Activated CD4-positive, alpha-beta T cell treated with anti-CD3 and anti-CD28 coated beads, Interleukin-2, amount 50 U/mL, for 4 hours (primary cell): ENCODE measurements around the gene TM6SF1.
A peak's percentile ranks its signal among the peaks of the same experiment; 100 is the strongest.
"Not testable (repeated sequence)": the region's sequence is repeated elsewhere in the genome, so short reads cannot be mapped to it uniquely, and the experiment has no call there.

Experiments
- DNase-seq, 2 experiments: peaks; one replicate each; pipeline ENCODE4 v3.0.0-alpha.2; 2020

Gene TM6SF1

DNA sequence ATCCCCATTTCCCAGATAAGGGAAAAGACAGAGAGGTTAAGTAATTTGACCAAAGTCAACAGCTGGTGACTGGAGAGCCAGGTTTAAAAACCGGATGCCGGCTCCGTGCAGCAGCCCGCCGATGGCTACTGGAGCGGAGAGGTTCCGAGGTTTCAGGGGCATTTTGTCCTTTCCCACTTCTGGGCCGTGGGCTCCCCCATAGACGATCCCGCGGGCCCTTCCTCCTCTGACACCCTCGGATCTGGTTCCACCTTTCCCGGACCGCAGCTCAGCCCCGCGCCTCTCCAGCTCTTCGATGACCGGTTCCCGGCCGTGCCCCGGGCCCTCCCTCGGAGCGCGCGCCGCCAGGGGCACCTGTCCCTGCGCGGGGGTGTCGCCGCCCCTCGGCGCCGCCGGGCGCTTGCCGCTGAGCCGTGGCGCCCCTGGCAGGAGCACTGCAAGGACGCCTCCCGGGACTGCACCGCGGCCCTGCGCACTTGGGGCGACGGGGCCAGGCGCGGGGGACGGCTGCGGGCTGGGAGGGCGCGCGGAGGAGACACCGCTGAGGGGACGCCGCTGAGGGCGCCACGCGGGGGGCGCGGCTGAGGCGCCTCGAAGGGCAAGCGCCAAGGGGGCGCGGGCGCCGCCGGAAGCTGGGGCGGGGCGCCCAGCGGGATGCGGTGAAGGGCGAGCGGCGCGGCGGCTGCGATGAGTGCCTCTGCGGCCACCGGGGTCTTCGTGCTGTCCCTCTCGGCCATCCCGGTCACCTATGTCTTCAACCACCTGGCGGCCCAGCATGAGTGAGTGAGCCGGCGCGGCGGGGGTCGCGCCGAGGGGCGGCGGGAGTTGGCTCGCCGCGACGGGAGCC is at the start of gene TM6SF1:
Gene TM6SF1, plus strand, starts transcription at position 652 of the 847 bp plus-strand sequence. Its CDS starts 36 bp downstream, at position 688.
- DNase-seq = no peak

DNA sequence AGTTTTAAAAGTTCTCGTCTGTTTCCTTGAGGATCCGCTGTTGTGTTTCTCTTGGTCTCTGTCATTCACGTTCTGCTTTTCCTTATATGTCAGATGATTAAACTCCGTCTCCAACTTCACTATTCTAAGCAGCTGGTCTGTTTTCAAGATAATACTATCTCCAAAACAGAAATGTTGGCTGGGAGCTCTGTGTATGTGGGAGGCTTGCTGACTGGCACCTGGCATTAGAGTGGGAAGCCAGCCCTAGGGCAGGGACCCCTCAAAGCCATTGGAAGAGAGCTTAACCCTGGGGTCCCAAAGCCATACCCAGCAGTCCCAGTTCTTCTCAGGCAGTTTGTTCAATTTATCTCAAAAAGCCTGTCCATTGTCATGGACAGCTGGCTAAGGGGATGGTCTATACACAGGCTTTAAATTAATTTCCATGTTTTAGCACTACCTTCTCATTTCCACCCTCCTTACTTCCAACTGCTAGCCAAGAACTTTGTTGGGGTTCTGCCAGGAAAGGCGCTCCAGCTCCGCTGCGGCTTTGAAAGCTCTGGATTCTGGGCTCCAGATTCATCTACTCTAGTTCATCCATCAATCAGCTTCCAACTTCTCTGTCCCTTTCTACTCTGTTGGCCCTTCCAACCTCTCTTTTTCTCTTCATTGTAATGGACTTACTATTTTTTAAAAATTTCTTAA is 49.6 kb upstream of the TM6SF1 start:
- DNase-seq = no peak

DNA sequence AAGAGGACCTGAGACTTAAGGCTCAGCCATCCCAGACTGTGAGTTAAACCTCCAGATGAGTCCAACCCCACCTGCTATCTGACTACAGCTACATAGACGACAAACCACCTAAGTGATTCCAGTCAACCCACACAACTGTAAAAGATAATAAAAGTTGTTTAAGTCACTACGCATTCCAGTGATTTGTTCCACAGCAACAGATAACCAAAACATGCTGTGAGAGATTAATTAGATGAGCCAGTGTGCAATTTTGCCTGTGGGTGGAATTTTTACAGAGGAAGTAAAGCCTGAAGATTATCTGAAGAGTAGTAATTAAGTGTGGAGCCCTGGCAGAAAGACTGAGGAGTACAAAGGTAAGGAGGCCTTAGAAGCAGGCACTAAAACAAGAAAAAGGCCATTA is 45.8 kb upstream of the TM6SF1 start:
- DNase-seq = no peak

DNA sequence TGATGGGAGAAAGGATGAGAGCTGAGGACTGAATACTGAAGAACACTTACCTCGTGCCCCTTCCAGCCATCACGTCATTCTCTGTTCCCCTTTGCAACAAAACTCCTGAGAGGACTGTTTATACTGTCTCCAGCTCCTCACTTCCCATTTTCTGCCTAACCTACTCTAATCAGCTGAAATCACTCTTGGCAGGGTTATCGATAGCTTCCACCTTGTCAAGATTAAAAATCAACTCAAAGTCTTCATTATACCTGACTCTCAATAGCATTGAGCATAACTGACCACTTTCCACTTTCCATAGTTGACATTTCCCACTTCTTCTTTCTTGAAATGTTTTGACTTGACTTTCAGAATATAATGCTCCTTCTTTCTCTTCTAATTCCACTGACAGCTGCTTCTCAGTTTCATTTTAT is 44.7 kb upstream of the TM6SF1 start:
- DNase-seq = no peak

DNA sequence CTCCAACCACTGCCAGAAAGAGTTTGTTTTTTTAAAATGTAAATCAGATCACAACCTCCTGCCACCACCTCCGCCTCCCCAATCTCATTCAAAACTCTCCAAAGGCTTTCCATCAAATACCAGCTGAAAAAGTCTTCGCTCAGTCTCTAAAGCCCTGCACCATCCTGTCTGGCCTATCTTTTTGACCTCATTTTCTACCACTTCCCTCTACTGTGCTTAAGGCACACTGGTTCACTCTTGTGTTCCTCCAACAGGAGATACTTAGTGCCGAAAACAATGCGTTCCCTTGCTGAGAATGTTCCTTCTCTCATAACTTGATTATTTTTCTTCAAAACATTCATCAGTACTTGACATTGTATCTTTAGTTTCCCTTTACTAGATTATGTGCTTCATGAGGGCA is 43.9 kb upstream of the TM6SF1 start:
- no peak for DNase-seq

DNA sequence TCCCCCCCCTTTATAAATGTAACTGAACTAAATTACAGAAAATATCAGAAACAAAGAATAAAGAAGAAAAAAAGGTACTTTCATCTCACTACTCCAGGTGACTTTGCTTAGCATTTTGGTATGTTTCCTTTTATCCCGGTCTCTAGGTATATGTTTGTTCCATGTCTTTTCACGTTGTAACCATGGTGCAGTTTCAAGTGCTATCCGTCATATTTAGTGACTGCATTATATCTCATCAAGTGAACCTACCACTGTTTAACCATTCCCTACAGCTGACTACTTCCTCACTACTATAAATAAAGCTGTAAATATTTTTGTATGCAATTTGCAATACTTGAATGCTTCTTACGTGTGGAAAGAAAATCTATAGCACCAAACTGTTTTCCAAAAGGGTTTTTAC is 42.6 kb upstream of the TM6SF1 start:
- DNase-seq = no peak

DNA sequence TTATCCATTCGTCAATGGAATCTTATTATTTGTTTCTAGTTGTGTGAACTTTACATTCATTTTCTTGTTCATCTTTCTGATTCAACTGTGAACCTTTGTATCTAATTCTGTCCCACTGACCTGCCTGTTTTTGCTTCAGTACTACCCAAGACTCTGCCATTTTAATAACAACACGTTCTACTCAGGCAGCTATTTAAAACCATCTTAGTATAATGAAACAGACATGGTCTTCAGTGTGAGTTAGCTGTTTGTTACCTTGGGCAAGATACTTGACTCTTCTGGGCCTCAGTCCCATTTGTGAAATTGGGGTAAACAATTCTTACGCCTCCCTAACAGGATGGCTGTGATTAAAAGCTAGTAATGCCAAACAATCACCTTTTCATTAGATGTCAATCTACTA is 42.0 kb upstream of the TM6SF1 start:
- no peak for DNase-seq

DNA sequence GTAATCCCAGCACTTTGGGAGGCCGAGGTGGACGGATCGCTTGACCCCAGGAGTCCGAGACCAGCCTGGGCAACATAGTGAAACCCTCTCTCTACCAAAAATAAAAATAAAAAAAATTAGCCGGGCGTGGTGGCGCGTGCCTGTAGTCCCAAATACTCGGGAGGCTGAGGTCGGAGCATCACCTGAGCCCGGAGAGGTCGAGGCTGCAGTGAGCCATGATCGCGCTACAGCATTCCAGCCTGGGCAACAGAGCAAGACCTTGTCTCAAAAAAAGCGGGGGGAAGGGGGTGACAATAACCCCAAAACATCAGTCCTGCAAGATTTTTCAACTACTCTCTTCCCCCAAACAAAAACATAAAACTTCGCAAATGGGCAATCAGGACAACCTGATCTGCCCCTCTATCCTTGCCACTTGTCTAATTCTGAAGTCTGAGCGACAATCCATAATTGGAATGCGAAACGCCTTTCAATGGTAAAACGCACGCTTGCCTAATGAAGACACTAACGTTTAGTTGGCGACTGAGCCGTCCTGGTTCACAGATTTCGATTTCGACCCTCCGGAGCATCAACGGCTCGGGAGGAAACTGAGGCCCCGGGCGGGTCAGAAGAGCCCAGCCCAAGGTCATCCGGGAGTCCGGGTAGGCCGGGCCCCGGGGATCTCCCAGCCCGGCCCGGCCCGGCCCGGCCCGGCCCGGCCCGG is 41.3 kb upstream of the TM6SF1 start:
- no peak for DNase-seq

DNA sequence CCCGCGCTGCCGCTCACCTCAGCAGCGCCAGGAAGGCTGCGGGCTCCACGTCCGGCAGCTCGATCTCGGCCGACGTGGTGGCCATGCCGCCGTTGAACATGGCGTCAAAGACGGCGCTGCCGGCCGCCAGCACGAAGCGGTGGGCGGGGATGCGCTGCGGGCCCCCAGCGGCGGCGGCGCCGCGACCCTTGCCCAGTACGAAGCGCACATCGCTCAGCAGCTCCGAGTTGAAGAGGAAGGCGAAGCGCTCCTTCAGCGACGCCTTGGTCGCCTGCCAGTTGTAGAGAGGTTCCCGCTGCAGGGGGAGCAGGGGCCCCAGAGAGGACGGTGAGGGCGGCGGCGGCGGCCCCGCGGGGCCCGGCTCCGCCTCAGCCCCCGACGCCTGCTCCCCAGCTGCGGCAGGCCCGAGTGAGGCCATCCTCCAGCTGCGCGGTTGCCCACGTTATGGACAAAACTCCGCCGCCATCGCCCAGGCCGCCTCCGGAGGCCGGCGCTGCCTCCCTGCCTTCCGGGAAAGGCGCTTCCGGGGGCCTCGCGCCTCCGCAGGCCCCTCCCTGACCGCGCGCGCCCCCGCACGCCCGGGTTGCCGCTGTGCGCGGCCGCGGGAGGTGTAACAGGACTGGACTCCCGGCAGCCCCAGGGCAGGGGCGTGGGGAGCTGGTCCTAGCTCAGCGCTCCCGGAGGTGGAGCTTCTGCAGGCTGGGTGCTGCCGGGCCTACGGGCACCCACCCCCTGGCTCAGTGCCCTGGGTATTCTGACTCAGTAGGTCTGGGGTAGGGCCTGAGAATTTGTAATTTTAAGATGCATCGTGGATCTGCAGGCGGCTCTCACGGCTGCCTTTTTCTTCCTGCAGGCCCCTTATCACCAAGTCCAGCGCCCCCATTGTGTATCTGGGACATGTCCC is 40.5 kb upstream of the TM6SF1 start, which contains the start of gene BTBD1:
Gene BTBD1, minus strand, starts transcription at position 519 of the 904 bp plus-strand sequence. Its CDS starts 101 bp downstream, at position 418.
- DNase-seq = peak; percentile 79 to 82

DNA sequence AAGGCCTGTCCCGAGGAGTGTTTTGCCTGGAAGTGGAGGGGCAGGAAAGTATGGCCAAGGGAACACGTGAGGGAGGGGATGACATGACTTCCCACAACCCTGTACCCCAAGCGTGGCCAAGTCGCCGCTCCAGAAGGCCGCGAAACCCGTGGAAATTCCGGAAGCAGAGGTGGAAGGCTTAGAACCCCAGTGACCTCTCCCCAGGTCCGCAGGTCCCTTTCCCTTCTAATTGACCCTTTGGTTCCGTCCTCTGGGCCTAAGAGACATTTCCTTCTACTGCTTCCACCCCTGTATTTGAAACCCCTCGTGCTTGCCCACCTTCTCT is 39.8 kb upstream of the TM6SF1 start:
- no peak for DNase-seq

DNA sequence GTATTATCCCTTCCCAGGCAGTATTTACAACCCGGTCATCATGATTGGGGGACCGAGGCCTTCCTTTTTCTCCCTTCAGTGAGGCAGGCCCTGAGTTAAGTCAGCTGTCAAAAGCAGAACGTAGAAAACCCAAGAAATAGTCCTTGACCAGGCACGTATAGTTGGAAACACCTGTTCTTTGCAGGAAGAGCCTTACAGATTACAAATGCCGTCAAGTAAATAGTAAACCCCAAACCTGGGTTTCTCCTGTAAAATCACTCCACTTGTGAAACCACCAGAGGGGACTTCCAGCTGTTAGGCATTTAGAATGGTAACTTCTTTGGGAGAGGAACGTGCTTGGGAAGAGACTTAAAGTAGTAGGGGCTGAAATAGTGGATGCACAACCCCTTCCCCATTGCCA is 39.4 kb upstream of the TM6SF1 start:
- DNase-seq = no peak

DNA sequence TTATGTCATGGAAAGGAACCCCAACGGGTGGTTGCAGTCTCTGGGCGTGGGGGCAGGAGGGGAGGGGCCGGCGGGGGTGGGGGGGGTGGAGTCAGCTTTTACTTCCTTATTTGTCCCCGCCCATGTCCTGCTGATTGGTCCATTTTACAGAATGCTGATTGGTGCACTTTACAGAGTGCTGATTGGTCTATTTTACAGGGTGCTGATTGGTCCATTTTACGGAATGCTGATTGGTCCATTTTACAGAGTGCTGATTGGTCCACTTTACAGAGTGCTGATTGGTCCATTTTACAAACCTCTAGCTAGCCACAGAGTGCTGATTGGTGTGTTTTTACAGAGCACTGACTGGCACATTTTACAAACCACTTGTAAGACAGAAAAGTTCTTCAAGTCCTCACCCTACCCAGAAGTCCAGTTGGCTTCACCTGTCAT is 38.2 kb upstream of the TM6SF1 start:
- peak; percentile 12 to 15 for DNase-seq

DNA sequence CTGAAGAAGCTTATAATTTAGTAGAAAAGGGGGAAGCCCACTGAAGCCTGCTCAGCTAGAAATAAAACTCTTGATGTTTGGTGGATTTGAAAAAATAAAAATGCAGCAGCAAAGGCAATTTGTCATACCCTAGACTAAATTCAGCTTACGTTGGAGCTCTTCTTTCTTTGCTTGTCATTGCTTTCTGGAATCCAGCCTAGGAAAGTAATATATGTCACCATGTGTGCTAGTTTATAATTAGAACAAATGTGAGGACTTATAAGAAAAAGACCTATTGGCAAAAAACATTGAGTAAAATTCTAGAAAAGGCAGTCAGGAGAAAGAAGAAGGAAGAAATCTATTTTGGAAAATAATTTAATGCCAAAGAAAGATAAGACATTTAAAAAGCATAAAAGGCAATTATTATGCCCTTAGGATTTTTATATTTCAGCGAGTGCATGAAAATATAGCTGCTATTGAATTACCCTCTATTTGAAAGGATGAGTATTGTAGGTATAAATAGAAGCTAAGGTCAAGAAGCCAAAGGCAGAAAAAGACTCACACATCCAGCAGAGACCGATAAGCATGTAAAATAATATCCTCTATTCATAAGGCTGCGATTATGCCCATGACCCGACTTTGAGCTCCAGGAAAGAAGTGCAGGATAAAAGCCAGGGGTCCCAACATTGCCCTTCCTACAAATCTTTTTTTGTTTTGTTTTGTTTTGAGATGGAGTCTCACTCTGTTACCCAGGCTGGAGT is 29.8 kb upstream of the TM6SF1 start:
- no peak for DNase-seq

DNA sequence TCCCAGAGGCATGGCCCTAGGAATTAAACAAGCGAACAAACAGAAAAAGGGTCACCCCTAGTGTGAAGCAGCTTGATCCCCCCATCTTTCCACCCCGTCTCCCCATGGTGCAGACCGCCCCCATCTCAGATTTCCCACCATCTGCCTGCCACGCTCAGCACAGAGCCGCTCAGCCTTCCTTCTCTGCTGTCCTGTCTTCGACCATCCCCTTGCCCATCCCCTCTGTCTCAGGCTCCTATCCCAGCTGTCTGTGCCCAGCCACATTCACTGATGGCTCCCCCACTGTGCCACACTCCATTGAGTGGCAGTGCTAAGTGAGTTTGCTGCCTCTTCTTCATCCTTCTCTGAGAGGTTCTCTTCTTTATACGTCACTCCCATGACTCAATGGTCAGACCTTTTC is 28.7 kb upstream of the TM6SF1 start:
- no peak for DNase-seq

DNA sequence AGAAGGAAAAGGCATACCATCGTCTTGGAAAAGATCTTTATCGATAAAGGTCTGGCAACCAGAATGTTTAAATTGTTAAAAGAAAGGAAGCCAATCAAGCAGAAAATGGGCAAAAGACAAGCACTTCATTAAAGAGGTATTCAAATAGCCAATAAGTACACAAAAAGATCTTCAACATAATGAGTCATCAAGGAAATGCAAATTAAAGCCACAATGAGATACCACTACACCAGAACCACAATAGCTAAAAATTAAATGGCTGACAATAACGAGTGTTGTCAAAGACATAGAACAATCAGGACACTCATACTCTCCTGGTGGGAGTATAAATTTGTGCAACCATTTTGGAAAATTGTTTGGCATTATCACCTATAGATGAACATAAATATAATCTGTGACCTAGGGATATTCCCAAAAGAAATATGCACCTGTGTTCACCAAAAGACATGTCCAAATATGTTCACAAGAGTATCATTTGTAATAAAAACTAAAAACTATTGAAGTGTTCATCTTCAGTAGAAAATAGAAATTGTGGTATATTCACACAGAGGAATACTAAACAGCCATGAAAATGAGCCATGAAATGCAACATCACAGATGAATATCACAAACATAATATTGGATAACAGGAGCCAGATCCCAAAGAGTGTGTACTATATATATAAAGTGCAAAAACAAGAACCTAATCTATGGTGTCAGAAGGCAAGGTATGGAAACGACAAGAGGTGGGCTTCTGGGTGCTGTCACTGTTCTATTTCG is 26.0 kb upstream of the TM6SF1 start:
- DNase-seq = no peak

DNA sequence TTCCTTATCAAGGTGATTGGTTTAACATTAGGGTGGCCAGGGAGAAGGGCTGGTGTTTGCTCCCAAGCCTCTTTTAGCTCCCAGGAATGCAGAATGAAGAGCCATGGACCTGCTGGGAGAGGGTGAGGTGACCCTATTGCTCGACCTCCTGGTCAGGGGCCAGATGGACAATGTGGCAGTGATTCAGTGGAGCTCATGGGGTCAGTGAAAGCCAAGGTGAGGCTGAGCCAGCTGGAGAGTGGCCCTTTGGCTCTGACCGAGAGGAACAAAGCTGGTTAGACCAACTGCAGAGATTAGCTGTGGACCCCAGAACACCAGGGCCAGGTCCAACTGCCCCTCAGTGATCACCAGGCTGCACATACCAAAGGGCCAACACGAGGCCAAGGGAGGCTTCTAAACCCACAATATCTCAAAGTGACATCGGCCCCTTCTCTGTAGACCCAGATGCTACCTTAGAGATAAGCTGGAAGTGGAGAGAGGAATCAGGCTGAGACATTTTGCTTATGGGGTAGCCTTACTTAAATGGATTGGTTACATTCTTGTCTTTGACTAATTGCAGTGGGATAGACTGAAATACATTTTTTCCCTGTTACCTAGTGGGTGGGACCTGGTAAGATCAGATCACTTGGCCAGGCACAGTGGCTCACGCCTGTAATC is 24.6 kb upstream of the TM6SF1 start:
- DNase-seq = no peak

DNA sequence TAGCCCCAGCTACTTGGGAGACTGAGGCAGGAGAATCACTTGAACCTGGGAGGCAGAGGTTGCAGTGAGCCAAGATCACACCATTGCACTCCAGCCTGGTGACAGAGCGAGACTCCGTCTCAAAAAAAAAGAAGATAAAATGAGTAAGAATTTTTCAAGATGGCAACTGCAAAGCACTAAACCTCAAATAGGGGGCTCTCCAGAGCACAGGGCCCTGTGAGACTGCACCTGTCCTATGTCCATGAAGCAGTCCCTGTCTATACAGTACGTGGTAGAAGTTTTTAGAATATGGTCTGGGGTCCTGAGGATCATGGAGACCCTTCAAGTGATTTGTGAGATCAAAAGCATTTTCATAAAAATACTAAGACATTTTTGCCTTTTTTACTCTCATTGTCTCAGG is 22.0 kb upstream of the TM6SF1 start:
- DNase-seq = not testable (repeated sequence)

DNA sequence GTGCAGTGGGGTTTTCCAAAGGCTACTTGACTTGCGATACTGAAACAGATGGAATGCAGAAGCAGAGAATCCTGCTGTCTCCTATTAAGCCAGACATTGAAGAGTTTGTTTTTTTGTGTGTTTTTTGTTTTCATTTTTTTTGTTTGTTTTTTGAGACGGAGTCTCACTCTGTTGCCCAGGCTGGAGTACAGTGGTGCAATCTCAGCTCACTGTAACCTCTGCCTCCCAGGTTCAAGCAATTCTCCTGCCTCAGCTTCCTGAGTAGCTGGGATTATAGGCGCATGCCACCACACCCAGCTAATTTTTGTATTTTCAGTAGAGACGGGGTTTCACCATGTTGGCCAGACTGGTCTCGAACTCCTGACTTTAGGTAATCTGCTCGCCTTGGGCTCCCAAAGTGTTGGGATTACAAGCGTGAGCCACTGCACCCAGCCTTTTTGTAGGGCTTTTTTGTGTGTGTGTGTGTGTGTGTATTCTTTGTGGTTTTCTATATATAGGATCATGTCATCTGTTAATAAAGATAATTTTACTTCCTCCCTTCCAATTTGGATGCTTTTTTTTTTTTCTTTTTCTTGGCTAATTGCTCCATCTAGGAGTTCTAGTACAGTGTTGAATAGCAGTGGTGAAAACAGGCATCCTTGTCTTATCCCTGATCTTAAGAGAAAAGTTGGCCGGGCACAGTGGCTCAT is 21.4 kb upstream of the TM6SF1 start:
- not testable (repeated sequence) for DNase-seq

DNA sequence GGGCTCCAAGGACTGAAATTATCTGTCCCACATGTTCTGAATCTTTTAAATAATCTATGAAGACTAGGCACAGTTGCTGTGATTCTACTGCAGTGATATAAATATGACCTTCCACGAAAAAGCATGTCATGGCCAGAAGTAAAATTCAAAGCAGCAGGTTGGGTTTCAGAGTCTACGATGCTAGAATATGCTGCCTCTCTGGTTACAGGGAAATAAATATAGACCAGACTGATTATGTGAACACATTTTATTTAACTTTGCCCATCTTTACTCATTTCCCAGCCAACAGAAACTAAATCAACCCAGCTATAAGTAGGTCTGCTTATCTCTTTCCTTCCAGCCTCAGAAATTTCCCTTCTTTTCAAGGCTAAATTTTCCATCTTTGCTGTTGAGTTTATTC is 19.9 kb upstream of the TM6SF1 start:
- no peak for DNase-seq

DNA sequence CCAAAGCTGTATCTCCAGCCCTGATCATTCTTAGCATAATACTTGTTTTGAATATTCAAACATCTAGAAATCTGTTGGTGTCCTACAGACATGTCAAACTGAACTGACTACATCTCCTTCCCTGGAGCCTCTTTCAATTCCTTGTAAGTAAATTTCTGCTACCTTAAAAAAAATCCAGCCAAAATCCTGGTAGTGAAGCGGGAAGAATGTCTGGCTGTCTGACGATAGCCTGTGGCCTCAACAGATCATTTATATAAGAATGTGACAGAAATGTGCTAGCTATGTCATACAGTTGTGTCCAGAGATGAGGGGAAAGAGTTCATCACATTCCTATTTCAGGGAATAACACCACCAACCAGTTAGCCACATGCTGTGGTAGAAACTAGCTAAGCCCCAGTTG is 18.6 kb upstream of the TM6SF1 start:
- DNase-seq = no peak
